GM04503 (cell line): ENCODE measurements around the gene SLC22A16.

Experiments used
- DNase-seq: peaks from one replicate; pipeline ENCODE4 v3.0.0-alpha.2; 2012; ENCODE audit warnings: low read depth

The SLC22A16 gene

GRCh38 chr6:110446405-110446804, 30.0 kb downstream of the SLC22A16 start:
- DNase-seq = no peak

- no peak for DNase-seq
These were observed 36.4 kb downstream of the SLC22A16 start for GRCh38 chr6:110440026-110440425.

- no peak for DNase-seq
These were observed 37.1 kb downstream of the SLC22A16 start for GRCh38 chr6:110439356-110439755.

- no peak for DNase-seq
These were observed 41.3 kb downstream of the SLC22A16 start for GRCh38 chr6:110434961-110435602.

GRCh38 chr6:110432285-110432900, 44.0 kb downstream of the SLC22A16 start:
- no peak for DNase-seq

- DNase-seq = no peak
These were observed 45.7 kb downstream of the SLC22A16 start for GRCh38 chr6:110430741-110431140.

GRCh38 chr6:110430236-110430635, 46.2 kb downstream of the SLC22A16 start:
- DNase-seq = no peak

GRCh38 chr6:110428153-110428552, 48.3 kb downstream of the SLC22A16 start:
- no peak for DNase-seq

- no peak for DNase-seq
These were observed 50.6 kb downstream of the SLC22A16 start for GRCh38 chr6:110425816-110426215.

GRCh38 chr6:110422444-110422822, 54.0 kb downstream of the SLC22A16 start:
- no peak for DNase-seq

GRCh38 chr6:110421749-110422443, 54.5 kb downstream of the SLC22A16 start:
- no peak for DNase-seq

- no peak for DNase-seq
These were observed 57.2 kb downstream of the SLC22A16 start for GRCh38 chr6:110419028-110419739.

- no peak for DNase-seq
These were observed 57.8 kb downstream of the SLC22A16 start for GRCh38 chr6:110418594-110418993.

GRCh38 chr6:110415086-110415916, 61.1 kb downstream of the SLC22A16 start, which contains the start of gene DDO:
DDO (minus strand) TSS chr6:110415575; CDS start chr6:110413462, 2,113 bp downstream.
- peak; percentile 19 for DNase-seq

GRCh38 chr6:110414669-110415068, 61.7 kb downstream of the SLC22A16 start:
- DNase-seq = no peak

GRCh38 chr6:110412360-110412759, 64.1 kb downstream of the SLC22A16 start:
- DNase-seq = no peak

GRCh38 chr6:110410511-110410910, 65.9 kb downstream of the SLC22A16 start:
- DNase-seq = no peak

- no peak for DNase-seq
These were observed 66.6 kb downstream of the SLC22A16 start for GRCh38 chr6:110409794-110410193.

- DNase-seq = no peak
These were observed 67.5 kb downstream of the SLC22A16 start for GRCh38 chr6:110408901-110409300.

GRCh38 chr6:110404607-110405006, 71.8 kb downstream of the SLC22A16 start:
- no peak for DNase-seq

- no peak for DNase-seq
These were observed 74.7 kb downstream of the SLC22A16 start for GRCh38 chr6:110401585-110402176.
